ENCODE results near the gene SSC5D. TPM values are rescaled to one million over a fixed set of nuclear protein-coding genes. Genes with fewer than 3 reads are reported as not detected.

Gene SSC5D
- total and polyA plus RNA-seq, 9 of the 15 experiments (the other 6 are each of a cell fraction or from before 2014, with no cell fraction given), result 0.04 to 0.71 (median 0.14) TPM; not detected in 2

DNA sequence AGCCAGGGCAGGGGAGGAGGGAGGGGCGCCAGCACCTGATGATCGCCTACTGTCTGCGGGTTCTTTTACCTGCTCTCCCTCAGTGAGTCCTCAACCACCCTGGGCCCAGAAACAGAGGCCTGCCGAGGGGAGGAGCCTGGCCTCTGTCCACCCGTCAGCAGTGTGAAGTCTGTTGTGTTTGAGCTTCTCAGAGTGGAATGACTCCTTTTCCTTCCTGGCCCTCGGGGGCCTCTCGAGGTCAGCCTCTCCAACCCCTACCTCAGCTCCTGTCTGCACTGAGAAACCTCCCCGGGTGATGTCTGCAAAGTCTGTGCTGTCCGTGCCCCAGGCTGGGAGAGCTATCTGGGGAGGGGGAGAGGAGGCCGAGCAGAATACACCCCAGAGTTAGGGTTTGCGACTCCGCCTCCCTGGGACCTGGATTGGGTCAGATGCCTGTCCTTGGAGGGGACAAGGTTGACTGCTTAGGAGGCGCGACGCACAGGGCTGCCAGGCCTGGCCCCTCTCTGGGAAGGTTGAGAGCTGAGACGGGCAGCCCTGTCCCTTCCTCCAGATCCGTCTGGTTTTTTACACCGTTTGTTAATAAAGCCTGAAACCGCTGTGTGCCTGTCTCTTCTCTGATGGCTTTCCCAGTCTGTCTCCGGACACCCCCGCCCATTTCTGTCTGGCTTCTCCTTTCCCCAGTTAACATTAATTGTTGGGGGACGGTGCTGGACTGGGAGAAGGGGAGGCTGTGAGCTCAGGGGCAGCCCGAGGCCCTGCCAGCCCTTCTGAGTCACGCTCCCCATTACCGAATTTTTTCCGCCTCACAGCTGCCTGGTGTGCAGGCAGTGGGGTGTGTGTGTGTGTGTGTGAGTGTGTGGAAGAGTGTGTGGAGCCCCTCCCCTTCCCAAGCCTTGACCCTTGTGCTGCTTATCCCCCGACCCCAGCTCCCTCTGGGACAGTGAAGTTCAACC lies 989 bp upstream of the SSC5D start (continued):
- TF ChIP-seq ZNF318 (IDR thresholded peaks at IDR 0.05; ENCODE audit: borderline replicate concordance in 1 of 2, low read depth in 1 of 2) (no peak), FOXJ3 (CRISPR knock-in tag; IDR thresholded peaks at IDR 0.05) (no peak), CREBBP (IDR thresholded peaks at IDR 0.05; ENCODE audit: low read depth, low read length) (no peak), SIX5 (IDR thresholded peaks at IDR 0.05; ENCODE audit: borderline replicate concordance in 1 of 2, insufficient read depth in 1 of 2, low read depth in 1 of 2, low read length in 2 of 2) (no peak), CHD2 (IDR thresholded peaks at IDR 0.05; ENCODE audit: low read depth, low read length) (no peak), ZNF655 (CRISPR knock-in tag; IDR thresholded peaks at IDR 0.05) (no peak), ZNF696 (CRISPR knock-in tag; conservative IDR thresholded peaks at IDR 0.05) (no peak), PPARD (CRISPR knock-in tag; IDR thresholded peaks at IDR 0.05) (no peak)
- TF ChIP-seq, protein P1, sequence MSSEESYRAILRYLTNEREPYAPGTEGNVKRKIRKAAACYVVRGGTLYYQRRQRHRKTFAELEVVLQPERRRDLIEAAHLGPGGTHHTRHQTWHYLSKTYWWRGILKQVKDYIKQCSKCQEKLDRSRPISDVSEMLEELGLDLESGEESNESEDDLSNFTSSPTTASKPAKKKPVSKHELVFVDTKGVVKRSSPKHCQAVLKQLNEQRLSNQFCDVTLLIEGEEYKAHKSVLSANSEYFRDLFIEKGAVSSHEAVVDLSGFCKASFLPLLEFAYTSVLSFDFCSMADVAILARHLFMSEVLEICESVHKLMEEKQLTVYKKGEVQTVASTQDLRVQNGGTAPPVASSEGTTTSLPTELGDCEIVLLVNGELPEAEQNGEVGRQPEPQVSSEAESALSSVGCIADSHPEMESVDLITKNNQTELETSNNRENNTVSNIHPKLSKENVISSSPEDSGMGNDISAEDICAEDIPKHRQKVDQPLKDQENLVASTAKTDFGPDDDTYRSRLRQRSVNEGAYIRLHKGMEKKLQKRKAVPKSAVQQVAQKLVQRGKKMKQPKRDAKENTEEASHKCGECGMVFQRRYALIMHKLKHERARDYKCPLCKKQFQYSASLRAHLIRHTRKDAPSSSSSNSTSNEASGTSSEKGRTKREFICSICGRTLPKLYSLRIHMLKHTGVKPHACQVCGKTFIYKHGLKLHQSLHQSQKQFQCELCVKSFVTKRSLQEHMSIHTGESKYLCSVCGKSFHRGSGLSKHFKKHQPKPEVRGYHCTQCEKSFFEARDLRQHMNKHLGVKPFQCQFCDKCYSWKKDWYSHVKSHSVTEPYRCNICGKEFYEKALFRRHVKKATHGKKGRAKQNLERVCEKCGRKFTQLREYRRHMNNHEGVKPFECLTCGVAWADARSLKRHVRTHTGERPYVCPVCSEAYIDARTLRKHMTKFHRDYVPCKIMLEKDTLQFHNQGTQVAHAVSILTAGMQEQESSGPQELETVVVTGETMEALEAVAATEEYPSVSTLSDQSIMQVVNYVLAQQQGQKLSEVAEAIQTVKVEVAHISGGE (CRISPR knock-in tag; IDR thresholded peaks at IDR 0.05), result no peak
- TF ChIP-seq, protein P2, sequence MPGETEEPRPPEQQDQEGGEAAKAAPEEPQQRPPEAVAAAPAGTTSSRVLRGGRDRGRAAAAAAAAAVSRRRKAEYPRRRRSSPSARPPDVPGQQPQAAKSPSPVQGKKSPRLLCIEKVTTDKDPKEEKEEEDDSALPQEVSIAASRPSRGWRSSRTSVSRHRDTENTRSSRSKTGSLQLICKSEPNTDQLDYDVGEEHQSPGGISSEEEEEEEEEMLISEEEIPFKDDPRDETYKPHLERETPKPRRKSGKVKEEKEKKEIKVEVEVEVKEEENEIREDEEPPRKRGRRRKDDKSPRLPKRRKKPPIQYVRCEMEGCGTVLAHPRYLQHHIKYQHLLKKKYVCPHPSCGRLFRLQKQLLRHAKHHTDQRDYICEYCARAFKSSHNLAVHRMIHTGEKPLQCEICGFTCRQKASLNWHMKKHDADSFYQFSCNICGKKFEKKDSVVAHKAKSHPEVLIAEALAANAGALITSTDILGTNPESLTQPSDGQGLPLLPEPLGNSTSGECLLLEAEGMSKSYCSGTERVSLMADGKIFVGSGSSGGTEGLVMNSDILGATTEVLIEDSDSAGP (CRISPR knock-in tag; IDR thresholded peaks at IDR 0.05), result no peak
